MCF 10A (cell line): ENCODE measurements around the gene RAP1GAP2. TPM values are rescaled to one million over a fixed set of nuclear protein-coding genes. Genes with fewer than 3 reads are reported as not detected.

Experiments
- BruUV-seq: library from RNA; stranded (reverse); fragments of 400-500 nt; replicated peaks from 2 replicates; lab custom pipeline; 2021; lab: Mats Ljungman, UMichigan
- CTCF ChIA-PET: fragments of 300-600 bp; sonication (Branson Sonifier 250); formaldehyde crosslinking; extraction: SDS; loops from one replicate; lab custom pipeline; 2021; ENCODE audit warnings: antibody characterized with exemption, inconsistent platforms; lab: Yijun Ruan, JAX
- POLR2A ChIA-PET: fragments of 300-600, 350-650 bp; sonication (Branson Sonifier 250); formaldehyde crosslinking; extraction: SDS; loops from one replicate; lab custom pipeline; 2020; ENCODE audit warnings: antibody characterized with exemption, inconsistent platforms; lab: Yijun Ruan, JAX
- DNase-seq: peaks from one replicate; pipeline ENCODE4 v3.0.0-alpha.2; 2018; ENCODE audit not compliant: unreplicated experiment
- H3K27ac Mint-ChIP-seq: one replicate; pipeline ENCODE4 v1.8.0; 2022; ENCODE audit warnings: mild to moderate bottlenecking, low read depth, mixed read lengths; ENCODE audit not compliant: unreplicated experiment
- H3K27me3 Mint-ChIP-seq: one replicate; pipeline ENCODE4 v1.8.0; 2022; ENCODE audit warnings: mixed read lengths; ENCODE audit not compliant: insufficient read depth, unreplicated experiment
- H3K36me3 Mint-ChIP-seq: one replicate; pipeline ENCODE4 v1.8.0; 2022; ENCODE audit warnings: mild to moderate bottlenecking, moderate library complexity, mixed read lengths; ENCODE audit not compliant: insufficient read depth, unreplicated experiment
- H3K4me1 Mint-ChIP-seq: one replicate; pipeline ENCODE4 v1.8.0; 2022; ENCODE audit warnings: mixed read lengths; ENCODE audit not compliant: insufficient read depth, unreplicated experiment
- H3K4me3 Mint-ChIP-seq: one replicate; pipeline ENCODE4 v1.8.0; 2022; ENCODE audit warnings: mild to moderate bottlenecking, moderate library complexity, mixed read lengths; ENCODE audit not compliant: unreplicated experiment
- H3K9me3 Mint-ChIP-seq: one replicate; pipeline ENCODE4 v1.8.0; 2022; ENCODE audit warnings: mixed read lengths; ENCODE audit not compliant: unreplicated experiment
- intact Hi-C: fragments of 100-400 bp; cut with micrococcal nuclease; formaldehyde crosslinking; loops from 2 replicates; pipeline ENCODE4 v1.14.1; 2022
- total RNA-seq: library from RNA; stranded (reverse); gene quantifications from 2 replicates; pipeline ENCODE4 v1.2.3, GENCODE V29; 2022
- TF ChIP-seq, protein P1 (sequence below): fragments of 200-600 bp; IDR thresholded peaks from one replicate; pipeline ENCODE4 v1.8.0; 2022; ENCODE audit warnings: antibody characterized with exemption, mild to moderate bottlenecking; ENCODE audit not compliant: unreplicated experiment

RAP1GAP2 gene
- total RNA-seq, 1 experiment from 2014 or later = 40.2 TPM

DNA sequence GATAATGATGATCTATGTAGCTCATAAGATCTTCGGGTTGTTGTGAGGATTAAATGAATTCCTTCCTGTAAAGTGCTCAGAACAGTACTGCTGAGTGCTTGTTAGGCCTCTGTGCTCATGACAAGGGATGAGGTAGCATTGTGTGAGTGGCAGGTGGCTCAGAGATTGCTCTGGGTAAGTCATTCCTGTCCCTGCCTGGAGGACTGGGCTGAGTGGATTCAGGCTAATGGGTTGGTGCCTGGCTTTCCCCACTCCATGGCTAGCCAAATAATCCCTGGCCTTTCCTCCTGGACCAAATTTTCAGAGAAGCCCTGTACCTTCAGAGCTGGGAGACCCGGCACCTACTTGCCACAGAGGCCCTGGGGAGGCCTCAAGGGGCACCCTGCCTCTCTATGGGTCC, 45.5 kb upstream of the RAP1GAP2 start:
- DNase-seq = no peak
- peaks cover 32% of the 10 kb centered on the region for H3K27me3 Mint-ChIP-seq
- ChIA-PET POLR2A (interaction anchor here (0.6 kb wide), 1 partner anchor 769 kb away, joined by 4 read pairs; no protein-coding TSS in a partner anchor), CTCF (interaction anchor here (0.6 to 1.0 kb wide), 3 partner anchors 16 to 1185 kb away, joined by 3 to 6 read pairs (median 4); no protein-coding TSS in a partner anchor)
- H3K4me3 Mint-ChIP-seq = no peak overlapping the region
- H3K9me3 Mint-ChIP-seq = no peaks in the 10 kb centered on the region
- no peaks in the 10 kb centered on the region for H3K36me3 Mint-ChIP-seq
- no peak overlapping the region for H3K27ac Mint-ChIP-seq
- no TSS peak for BruUV-seq
- no peaks in the 10 kb centered on the region for H3K4me1 Mint-ChIP-seq
- intact Hi-C loops = no loop called here
- TF ChIP-seq, protein P1, sequence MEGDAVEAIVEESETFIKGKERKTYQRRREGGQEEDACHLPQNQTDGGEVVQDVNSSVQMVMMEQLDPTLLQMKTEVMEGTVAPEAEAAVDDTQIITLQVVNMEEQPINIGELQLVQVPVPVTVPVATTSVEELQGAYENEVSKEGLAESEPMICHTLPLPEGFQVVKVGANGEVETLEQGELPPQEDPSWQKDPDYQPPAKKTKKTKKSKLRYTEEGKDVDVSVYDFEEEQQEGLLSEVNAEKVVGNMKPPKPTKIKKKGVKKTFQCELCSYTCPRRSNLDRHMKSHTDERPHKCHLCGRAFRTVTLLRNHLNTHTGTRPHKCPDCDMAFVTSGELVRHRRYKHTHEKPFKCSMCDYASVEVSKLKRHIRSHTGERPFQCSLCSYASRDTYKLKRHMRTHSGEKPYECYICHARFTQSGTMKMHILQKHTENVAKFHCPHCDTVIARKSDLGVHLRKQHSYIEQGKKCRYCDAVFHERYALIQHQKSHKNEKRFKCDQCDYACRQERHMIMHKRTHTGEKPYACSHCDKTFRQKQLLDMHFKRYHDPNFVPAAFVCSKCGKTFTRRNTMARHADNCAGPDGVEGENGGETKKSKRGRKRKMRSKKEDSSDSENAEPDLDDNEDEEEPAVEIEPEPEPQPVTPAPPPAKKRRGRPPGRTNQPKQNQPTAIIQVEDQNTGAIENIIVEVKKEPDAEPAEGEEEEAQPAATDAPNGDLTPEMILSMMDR = no peak

DNA sequence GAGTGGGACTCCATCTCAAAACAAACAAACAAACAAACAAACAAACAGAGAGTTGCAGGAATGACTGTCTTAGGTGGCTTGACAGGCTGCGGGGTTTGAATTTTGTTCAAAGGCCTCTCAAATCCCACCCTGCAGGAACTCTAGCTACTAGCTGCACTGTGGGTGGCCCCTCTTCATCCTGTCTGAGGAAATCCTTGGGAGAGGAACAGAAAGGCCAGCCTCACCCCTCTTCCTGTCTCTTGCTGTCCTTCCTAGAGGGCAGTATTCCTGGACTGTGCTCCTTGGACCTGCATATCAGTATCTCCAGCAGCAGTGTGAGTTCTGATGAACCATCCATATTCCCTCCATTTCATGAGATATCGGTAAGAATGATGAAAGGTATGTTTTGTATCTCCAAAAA, 44.7 kb upstream of the RAP1GAP2 start:
- no peak overlapping the region for H3K27ac Mint-ChIP-seq
- H3K36me3 Mint-ChIP-seq = no peaks in the 10 kb centered on the region
- BruUV-seq = no TSS peak
- no peak for DNase-seq
- no peaks in the 10 kb centered on the region for H3K9me3 Mint-ChIP-seq
- ChIA-PET POLR2A (no interaction called here), CTCF (interaction anchor here (0.6 to 1.0 kb wide), 2 partner anchors 15 to 1185 kb away, joined by 3 to 6 read pairs; no protein-coding TSS in a partner anchor)
- H3K4me3 Mint-ChIP-seq = no peak overlapping the region
- intact Hi-C loops = no loop called here
- H3K4me1 Mint-ChIP-seq = no peaks in the 10 kb centered on the region
- TF ChIP-seq, protein P1 = no peak
- H3K27me3 Mint-ChIP-seq = peaks cover 30% of the 10 kb centered on the region

DNA sequence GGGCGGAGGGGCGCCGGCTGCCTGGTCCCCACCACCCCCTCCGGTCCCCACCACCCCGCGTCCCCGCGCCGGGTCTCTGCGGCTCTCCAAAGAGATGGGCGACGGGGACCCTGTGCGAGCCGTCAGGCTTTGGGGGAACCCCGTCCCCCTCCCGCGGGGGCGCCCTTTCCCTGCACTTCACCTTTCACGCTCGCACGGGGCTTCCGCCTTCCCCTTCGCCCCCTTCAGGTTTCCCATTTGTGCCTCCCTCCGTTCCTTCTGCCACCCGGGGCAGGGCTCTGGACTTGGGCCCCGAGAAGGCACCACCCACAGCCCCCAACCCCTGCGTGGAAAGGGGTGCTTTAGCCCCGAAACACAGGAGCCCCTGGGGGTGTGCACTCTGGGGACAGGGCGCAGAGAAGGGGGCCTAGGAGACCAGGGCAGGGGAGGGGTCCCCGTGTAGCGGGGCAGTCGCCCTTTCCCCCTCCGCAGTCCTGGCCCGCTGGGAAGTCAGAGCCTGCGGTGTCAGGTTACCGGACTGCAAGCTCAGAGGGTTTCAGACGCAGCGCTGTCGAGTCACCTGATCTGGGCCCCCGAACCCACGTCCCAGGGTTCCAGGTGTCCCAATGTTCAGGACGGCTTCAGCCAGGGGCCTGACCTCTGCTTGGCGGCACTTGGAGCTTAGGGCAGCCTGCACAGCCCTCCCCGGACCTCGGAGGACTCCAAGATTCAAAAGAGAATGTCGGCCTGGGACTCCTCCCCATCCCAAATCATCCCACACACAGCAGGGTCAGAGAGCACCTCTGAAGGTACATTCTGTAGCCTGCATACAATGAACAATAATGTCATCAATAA, 40.1 kb upstream of the RAP1GAP2 start:
- intact Hi-C loops = no loop called here
- no TSS peak for BruUV-seq
- TF ChIP-seq, protein P1 = no peak
- CTCF ChIA-PET = interaction anchor here (0.6 kb wide), 1 partner anchor 35 kb away, joined by 3 read pairs; no protein-coding TSS in a partner anchor
- POLR2A ChIA-PET = interaction anchor here (1.0 kb wide), 1 partner anchor 219 kb away, joined by 3 read pairs; no protein-coding TSS in a partner anchor
- Mint-ChIP-seq H3K4me3 (no peak overlapping the region), H3K27ac (no peak overlapping the region), H3K36me3 (no peaks in the 10 kb centered on the region), H3K4me1 (no peaks in the 10 kb centered on the region), H3K9me3 (no peaks in the 10 kb centered on the region), H3K27me3 (peaks cover 21% of the 10 kb centered on the region)
- no peak for DNase-seq

- no peaks in the 10 kb centered on the region for H3K36me3 Mint-ChIP-seq
- H3K27ac Mint-ChIP-seq = no peak overlapping the region
- H3K9me3 Mint-ChIP-seq = no peaks in the 10 kb centered on the region
- H3K4me3 Mint-ChIP-seq = no peak overlapping the region
- TF ChIP-seq, protein P1 = no peak
- no TSS peak for BruUV-seq
- no peaks in the 10 kb centered on the region for H3K4me1 Mint-ChIP-seq
- ChIA-PET CTCF (interaction anchor here (0.6 kb wide), 2 partner anchors 169 to 1822 kb away, joined by 3 read pairs; no protein-coding TSS in a partner anchor), POLR2A (no interaction called here)
- DNase-seq = no peak
- intact Hi-C loops = no loop called here
- peaks cover 32% of the 10 kb centered on the region for H3K27me3 Mint-ChIP-seq
Observed at GRCh38 chr17:2758870-2759269, 37.4 kb upstream of the RAP1GAP2 start.
